Suprapubic skin (tissue), 4 donors: Measurements from ENCODE around the gene HDGFL3. TPM values are rescaled to one million over a fixed set of nuclear protein-coding genes. Genes with fewer than 3 reads are reported as not detected.

Experiments
- DNase-seq, 2 donors: peaks; one replicate each; pipeline ENCODE4 v3.0.0-alpha.2; 2019; ENCODE audit warnings: low spot score in 2 of 2
- H3K27ac ChIP-seq: fragments of 200-600 bp; sonication (generic); one replicate; pipeline ENCODE4 v1.5.1; 2019
- H3K27me3 ChIP-seq: fragments of 200-600 bp; sonication (generic); one replicate; pipeline ENCODE4 v1.5.1; 2019
- H3K36me3 ChIP-seq: fragments of 200-600 bp; sonication (generic); one replicate; pipeline ENCODE4 v1.5.1; 2019
- H3K4me1 ChIP-seq: fragments of 200-600 bp; sonication (generic); one replicate; pipeline ENCODE4 v1.5.1; 2019
- H3K4me3 ChIP-seq: fragments of 200-600 bp; sonication (generic); one replicate; pipeline ENCODE4 v1.5.1; 2019; ENCODE audit warnings: mild to moderate bottlenecking
- H3K9me3 ChIP-seq: fragments of 200-600 bp; sonication (generic); one replicate; pipeline ENCODE4 v1.5.1; 2019
- CTCF ChIP-seq, 2 donors: fragments of 200-600 bp in 1 of 2; fragments of 450-650 bp in 1 of 2; sonication (generic) in 1 of 2; IDR thresholded peaks; one replicate each; pipeline ENCODE4 v1.5.1; 2016 to 2019; ENCODE audit warnings: antibody characterized with exemption in 2 of 2, mild to moderate bottlenecking in 1 of 2, moderate library complexity in 1 of 2
- EP300 ChIP-seq: sonication (generic); formaldehyde crosslinking; IDR thresholded peaks from one replicate; pipeline ENCODE4 v1.6.1; 2017; ENCODE audit warnings: antibody characterized with exemption
- POLR2A ChIP-seq, 2 donors: fragments of 450-650 bp; IDR thresholded peaks; one replicate each; pipeline ENCODE4 v1.6.1; 2017; ENCODE audit warnings: antibody characterized with exemption in 2 of 2, mild to moderate bottlenecking in 2 of 2, moderate library complexity in 2 of 2
- POLR2AphosphoS5 ChIP-seq, 3 donors: sonication (generic); formaldehyde crosslinking; IDR thresholded peaks; one replicate each; pipeline ENCODE4 v1.6.1; 2017; ENCODE audit warnings: antibody characterized with exemption in 3 of 3
- WGBS: methylation state at CpG from one replicate; pipeline ENCODE4 v1.1.5; 2018; 5-methylcytosine and 5-hydroxymethylcytosine counted together
- total RNA-seq, 4 donors: library from RNA; depleted of rRNA; stranded (reverse); fragments of >200 nt; gene quantifications; one replicate each; pipeline ENCODE4 v1.1.0, GENCODE V29; 2016

The HDGFL3 gene
- total RNA-seq, 4 donors from 2014 or later, result 3.7 to 11.3 (median 6.0) TPM

GRCh38 chr15:83132861-83133523, 74.6 kb downstream of the HDGFL3 start:
- H3K27me3 ChIP-seq, result no peaks in the 10 kb centered on the region
- H3K4me1 ChIP-seq, result no peaks in the 10 kb centered on the region
- no peaks in the 10 kb centered on the region for H3K9me3 ChIP-seq
- no peak overlapping the region for H3K27ac ChIP-seq
- TF ChIP-seq POLR2AphosphoS5 (IDR thresholded peaks at IDR 0.05) (no peak), POLR2A (IDR thresholded peaks at IDR 0.05) (no peak), EP300 (no peak), CTCF (IDR thresholded peaks at IDR 0.05) (no peak)
- WGBS, result 94% methylated on average over 4 of the region's 4 CpGs
- no peak overlapping the region for H3K4me3 ChIP-seq
- no peak for DNase-seq
- peaks cover 5% of the 10 kb centered on the region for H3K36me3 ChIP-seq

- H3K36me3 ChIP-seq, result peaks cover 5% of the 10 kb centered on the region
- no peak for TF ChIP-seq POLR2A (IDR thresholded peaks at IDR 0.05)
- no peak for TF ChIP-seq POLR2AphosphoS5 (IDR thresholded peaks at IDR 0.05)
- no peak for TF ChIP-seq EP300
- no peak for TF ChIP-seq CTCF (IDR thresholded peaks at IDR 0.05)
- 86% methylated on average over 2 of the region's 2 CpGs for WGBS
These were observed 77.8 kb downstream of the HDGFL3 start for GRCh38 chr15:83129791-83130190.

GRCh38 chr15:83127547-83128150, 80.0 kb downstream of the HDGFL3 start:
- Histone ChIP-seq H3K27me3 (no peaks in the 10 kb centered on the region), H3K27ac (no peak overlapping the region), H3K9me3 (no peaks in the 10 kb centered on the region), H3K36me3 (peaks cover 5% of the 10 kb centered on the region), H3K4me3 (no peak overlapping the region), H3K4me1 (no peaks in the 10 kb centered on the region)
- TF ChIP-seq POLR2AphosphoS5 (IDR thresholded peaks at IDR 0.05) (no peak), CTCF (IDR thresholded peaks at IDR 0.05) (no peak), EP300 (no peak), POLR2A (IDR thresholded peaks at IDR 0.05) (no peak)
- WGBS, result 38% methylated on average over 3 of the region's 3 CpGs
- DNase-seq, result no peak

More at GRCh38 chr15:83129791-83130190, 77.8 kb downstream of the HDGFL3 start:
- H3K9me3 ChIP-seq, result no peaks in the 10 kb centered on the region
- H3K27me3 ChIP-seq, result no peaks in the 10 kb centered on the region
- no peak overlapping the region for H3K27ac ChIP-seq
- H3K4me3 ChIP-seq, result no peak overlapping the region
- DNase-seq, result no peak
- no peaks in the 10 kb centered on the region for H3K4me1 ChIP-seq

- H3K36me3 ChIP-seq, result no peaks in the 10 kb centered on the region
- no peaks in the 10 kb centered on the region for H3K27me3 ChIP-seq
- 95% methylated on average over 1 of the region's 1 CpG for WGBS
- no peak overlapping the region for H3K4me3 ChIP-seq
- no peak for DNase-seq
- no peak for TF ChIP-seq POLR2AphosphoS5 (IDR thresholded peaks at IDR 0.05)
- TF ChIP-seq EP300, result no peak
- no peak for TF ChIP-seq CTCF (IDR thresholded peaks at IDR 0.05)
- TF ChIP-seq POLR2A (IDR thresholded peaks at IDR 0.05), result no peak
- H3K9me3 ChIP-seq, result no peaks in the 10 kb centered on the region
- H3K27ac ChIP-seq, result no peak overlapping the region
- no peaks in the 10 kb centered on the region for H3K4me1 ChIP-seq
These were observed 84.1 kb downstream of the HDGFL3 start for GRCh38 chr15:83123529-83123928.

GRCh38 chr15:83119968-83120581, 87.5 kb downstream of the HDGFL3 start:
- no peak for DNase-seq
- no peak overlapping the region for H3K4me3 ChIP-seq
- no peaks in the 10 kb centered on the region for H3K9me3 ChIP-seq
- WGBS, result 81% methylated on average over 9 of the region's 9 CpGs
- H3K27me3 ChIP-seq, result no peaks in the 10 kb centered on the region
- no peaks in the 10 kb centered on the region for H3K4me1 ChIP-seq
- TF ChIP-seq CTCF (IDR thresholded peaks at IDR 0.05) (no peak), EP300 (no peak), POLR2A (IDR thresholded peaks at IDR 0.05) (no peak)
- H3K27ac ChIP-seq, result no peak overlapping the region
- no peaks in the 10 kb centered on the region for H3K36me3 ChIP-seq
